ENCODE measurements around the gene LGALSL.

The LGALSL gene

GRCh38 chr2:64474121-64474571, 20.2 kb downstream of the LGALSL start:
- FAIRE-seq: no peak

DNA sequence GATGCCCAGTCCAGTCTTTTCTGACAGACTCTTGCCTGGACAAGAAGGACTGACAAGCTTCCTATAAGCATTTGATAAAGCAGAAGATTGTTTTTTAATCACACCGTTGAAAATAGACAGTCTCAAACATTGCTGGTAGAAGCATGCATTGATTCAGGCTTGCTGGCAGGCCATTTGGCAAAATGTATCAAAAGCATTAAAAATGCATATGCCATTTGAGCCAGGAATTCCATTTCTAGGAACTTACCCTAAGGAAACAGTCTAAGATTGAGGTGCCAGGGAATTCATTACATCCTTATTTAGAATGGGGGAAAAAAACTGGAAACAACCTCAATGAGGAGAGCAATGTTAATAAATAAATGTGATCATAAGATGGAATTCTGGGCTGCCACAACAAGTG, 20.7 kb downstream of the LGALSL start:
- no peak for FAIRE-seq

- no peak for FAIRE-seq
These were observed 23.1 kb downstream of the LGALSL start for GRCh38 chr2:64477037-64477436.

DNA sequence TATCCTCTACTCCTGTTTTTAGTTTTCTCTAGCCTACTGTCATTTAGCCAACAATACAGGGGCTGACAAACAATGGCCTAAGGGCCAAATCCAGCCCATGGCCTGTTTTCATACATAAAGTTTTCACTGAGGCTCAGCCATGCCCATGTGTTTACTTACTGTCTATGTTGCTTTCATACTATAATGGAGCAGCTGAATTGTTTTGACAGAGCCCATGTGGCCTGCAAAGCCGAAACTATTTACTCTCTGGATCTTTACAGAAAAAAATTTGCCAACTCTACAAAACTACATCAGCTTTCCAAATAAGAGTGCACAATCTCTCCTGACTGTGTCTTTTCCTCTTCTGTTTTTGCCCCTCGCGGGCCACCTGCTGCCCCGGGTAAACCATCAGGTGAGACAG, 24.0 kb downstream of the LGALSL start:
- no peak for FAIRE-seq

- no peak for FAIRE-seq
These were observed 24.7 kb downstream of the LGALSL start for GRCh38 chr2:64478502-64479230.

GRCh38 chr2:64479259-64480117, 25.5 kb downstream of the LGALSL start:
- no peak for FAIRE-seq

DNA sequence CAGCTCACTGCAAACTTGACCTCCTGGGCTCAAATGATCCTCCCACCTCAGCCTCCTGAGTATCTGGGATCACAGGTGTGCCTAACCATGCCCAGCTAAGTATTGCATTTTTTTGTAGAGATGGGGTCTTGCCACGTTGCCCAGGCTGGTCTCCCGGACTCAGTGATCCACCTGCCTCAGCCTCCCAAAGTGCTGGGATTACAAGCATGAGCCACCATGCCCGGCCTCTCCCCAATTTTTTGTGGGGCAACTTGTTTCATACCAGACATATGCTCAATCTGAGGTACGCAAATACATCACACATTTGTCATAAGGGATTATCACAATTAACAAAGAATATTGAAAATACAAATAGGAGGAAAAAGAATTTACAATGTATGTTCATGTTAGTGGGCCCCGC, 27.7 kb downstream of the LGALSL start:
- FAIRE-seq: no peak

GRCh38 chr2:64482243-64482642, 28.3 kb downstream of the LGALSL start:
- FAIRE-seq: no peak

DNA sequence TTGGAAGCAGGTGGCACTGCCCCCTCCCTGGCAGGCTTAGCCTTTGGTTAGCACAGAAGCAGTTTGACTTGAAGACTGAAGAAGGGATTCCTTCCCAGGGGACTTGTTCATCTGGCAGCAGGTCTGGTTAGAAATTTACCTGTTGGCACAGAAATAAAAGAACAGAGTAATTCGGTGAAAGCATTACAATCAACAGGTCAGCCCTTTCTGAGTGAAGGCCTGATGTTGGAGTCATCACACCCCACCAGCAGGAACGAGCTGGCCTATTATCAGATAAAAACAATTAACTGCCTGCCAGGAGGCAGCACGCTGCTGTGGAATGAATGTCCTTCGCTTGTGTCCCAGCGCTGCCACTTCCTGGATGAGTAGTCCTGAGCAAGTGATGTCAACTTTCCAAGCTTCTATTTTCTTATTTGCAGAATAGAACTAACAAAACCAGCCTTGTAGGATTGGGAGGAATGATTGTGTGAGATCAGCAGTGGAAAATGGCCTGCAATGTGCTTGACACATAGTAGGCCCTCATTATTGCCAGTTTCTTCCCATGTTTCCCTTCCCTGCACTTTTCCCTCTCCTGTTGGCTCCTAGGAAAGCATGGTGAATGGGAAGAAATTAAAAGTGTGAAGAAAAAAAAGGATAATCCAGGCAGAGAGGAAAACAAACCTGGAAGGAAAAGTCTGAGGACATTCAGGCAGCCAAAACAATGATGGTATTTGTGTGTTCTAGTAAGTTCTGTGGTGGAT, 29.0 kb downstream of the LGALSL start:
- FAIRE-seq: no peak

DNA sequence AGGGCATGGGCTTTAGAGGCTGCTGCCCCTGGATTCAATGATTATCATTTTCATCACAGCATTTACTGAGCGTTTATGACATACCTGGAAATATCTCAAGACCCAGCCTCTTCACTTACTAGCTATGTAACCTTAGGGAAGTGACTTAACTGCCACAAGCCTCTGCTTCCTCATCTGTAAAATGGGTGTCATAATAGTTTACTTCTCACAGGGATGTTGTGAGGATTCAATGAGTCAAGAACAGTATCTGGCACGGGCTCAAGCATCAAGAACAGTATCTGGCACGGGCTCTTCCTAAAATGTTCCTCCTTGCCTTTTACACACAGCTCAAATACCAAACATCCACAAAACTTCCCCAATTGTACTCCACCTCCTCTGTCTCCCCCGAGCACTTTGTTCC, 31.4 kb downstream of the LGALSL start:
- FAIRE-seq: no peak

DNA sequence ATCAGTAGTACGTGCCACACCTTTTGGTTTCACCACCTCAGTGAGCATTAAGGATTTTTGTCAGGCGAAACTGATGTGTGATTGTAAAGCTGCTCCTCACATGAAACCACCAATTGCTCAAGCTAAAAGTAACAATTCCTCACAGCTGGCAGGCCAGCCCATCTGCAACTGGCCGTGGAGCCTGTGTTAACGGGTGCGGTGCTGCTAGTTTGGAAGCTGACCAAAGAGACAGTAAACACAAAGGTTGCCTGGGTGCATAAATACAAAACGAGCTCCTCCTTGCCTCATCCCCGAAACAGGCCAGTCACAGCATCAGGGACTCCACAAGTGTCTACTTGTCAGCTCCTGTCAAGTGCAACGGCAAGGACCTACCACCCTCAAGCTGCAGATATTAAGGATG, 32.0 kb downstream of the LGALSL start:
- FAIRE-seq: no peak

- FAIRE-seq: no peak
These were observed 33.5 kb downstream of the LGALSL start for GRCh38 chr2:64487256-64488049.

GRCh38 chr2:64488050-64488974, 34.4 kb downstream of the LGALSL start:
- FAIRE-seq: peak; percentile 87

DNA sequence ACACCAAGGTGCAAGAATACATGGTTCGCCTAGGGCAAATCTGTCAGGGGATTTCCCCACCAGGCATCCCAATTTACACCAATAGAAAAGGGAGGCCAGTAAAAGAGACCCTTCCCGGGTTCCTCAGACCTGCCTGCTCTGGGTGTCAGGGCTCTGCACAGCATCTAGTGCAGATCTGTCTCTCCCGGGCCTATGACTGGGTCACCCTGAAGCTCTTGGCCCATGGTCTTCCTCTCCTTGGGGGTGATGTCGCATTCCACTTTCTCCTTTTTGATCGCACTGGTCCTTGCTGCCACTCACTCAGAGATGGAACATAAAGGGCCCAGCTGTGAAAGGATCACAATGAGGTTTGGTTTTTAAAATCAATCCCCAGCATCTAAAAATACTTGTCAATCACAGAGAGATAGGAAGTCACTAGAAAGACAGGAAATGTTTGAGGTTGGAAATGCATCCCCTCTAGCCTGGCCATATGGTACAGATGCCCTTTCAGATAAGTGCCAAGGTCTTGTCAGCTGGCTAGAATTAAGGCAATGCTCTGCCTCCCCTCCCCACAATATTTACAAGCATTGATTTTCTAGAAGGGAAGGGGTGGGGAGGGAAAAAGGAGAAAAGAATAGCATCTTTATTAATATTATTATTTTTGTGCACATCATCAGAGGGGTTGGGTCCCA, 35.3 kb downstream of the LGALSL start:
- no peak for FAIRE-seq

- FAIRE-seq: no peak
These were observed 37.5 kb downstream of the LGALSL start for GRCh38 chr2:64491426-64491825.

- FAIRE-seq: no peak
These were observed 38.3 kb downstream of the LGALSL start for GRCh38 chr2:64492272-64492671.

- no peak for FAIRE-seq
These were observed 38.9 kb downstream of the LGALSL start for GRCh38 chr2:64492821-64493220.

- FAIRE-seq: no peak
These were observed 39.8 kb downstream of the LGALSL start for GRCh38 chr2:64493788-64494187.

DNA sequence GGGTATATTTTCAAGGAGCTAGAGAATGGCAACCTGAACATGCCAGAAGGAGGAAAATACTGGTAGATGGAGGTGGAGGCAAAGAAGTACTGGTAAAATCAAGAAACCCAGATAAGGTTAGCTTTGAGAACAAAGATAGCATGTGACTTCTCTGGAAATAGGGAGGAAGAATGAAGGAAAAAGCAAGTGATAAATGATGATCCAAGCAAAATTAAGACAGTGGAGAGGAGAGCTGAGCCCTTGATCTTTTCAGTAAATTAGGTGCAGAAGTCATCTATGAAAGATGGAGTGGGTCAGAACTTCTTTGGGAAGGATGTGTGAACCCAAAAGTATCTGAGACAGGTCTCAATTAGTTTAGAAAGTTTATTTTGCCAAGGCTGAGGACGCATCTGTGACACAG, 44.5 kb downstream of the LGALSL start:
- FAIRE-seq: no peak

DNA sequence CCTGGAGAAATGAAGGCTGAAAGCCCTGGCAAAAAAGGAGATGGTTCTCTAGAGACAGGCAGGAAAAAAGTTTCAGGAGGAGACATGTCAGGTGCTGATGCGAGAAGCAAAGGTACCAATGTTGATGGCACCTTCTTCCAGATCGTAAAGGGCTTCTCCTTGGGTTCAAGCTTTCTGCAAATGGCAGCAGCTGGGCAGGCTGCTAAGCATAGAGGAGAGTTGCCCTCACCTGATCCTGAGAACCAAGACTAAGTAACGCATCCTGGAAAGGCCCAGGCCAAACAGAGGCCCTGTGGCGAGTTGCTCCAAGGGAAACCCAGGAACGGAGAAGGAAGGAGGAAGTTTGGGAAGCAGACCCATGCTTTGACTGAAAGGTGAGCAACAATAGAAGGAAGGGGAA, 46.6 kb downstream of the LGALSL start:
- no peak for FAIRE-seq

DNA sequence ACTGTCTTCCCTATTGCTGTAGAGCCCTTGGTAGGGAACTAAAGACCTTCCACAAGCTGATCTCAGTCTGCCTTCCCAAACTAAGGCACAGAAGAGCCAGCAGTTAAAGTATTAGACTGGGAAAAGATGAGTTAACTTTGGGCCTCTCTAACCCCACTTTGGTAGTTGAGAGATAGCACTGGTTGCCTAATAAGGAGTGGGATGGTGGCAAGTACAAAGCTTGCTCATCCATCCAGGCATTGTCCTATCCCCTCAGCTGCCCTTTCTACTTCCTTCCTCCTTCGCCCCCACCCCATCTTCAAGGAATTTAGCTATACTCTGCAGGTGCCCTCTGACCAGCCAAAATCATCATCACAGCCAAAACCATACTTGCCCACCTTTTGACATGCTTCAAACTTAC, 48.0 kb downstream of the LGALSL start:
- FAIRE-seq: no peak

Data from G401.6 (cell line).